Tibial nerve (tissue), 4 donors: Measurements from ENCODE around the gene MAP3K7. TPM values are rescaled to one million over a fixed set of nuclear protein-coding genes. Genes with fewer than 3 reads are reported as not detected.
A peak's percentile ranks its signal among the peaks of the same experiment; 100 is the strongest.

ENCODE experiments used
- DNase-seq, 2 donors: peaks; one replicate each; pipeline ENCODE4 v3.0.0-alpha.2; 2019; ENCODE audit warnings: low spot score in 2 of 2
- H3K27ac ChIP-seq, 4 donors: fragments of 200-600 bp; sonication (generic) in 3 of 4; one replicate each; pipeline ENCODE4 v1.5.1; 2017 to 2019; ENCODE audit warnings: mild to moderate bottlenecking in 1 of 4
- H3K27me3 ChIP-seq, 2 donors: fragments of 200-600 bp; sonication (generic) in 1 of 2; one replicate each; pipeline versions ENCODE4 v1.5.1 to v1.6.0; 2017 to 2019
- H3K36me3 ChIP-seq, 3 donors: fragments of 200-600 bp; sonication (generic); one replicate each; pipeline ENCODE4 v1.5.1; 2018 to 2019
- H3K4me1 ChIP-seq, 4 donors: fragments of 200-600 bp; sonication (generic) in 3 of 4; one replicate each; pipeline ENCODE4 v1.5.1; 2017 to 2019
- H3K4me3 ChIP-seq, 4 donors: fragments of 200-600 bp; sonication (generic) in 3 of 4; one replicate each; pipeline ENCODE4 v1.5.1; 2017 to 2019; ENCODE audit warnings: mild to moderate bottlenecking in 1 of 4, moderate library complexity in 1 of 4
- H3K9me3 ChIP-seq, 4 donors: fragments of 200-600 bp; sonication (generic) in 3 of 4; one replicate each; pipeline ENCODE4 v1.5.1; 2017 to 2019
- EP300 ChIP-seq, 2 donors: sonication (generic); formaldehyde crosslinking; IDR thresholded peaks; one replicate each; pipeline ENCODE4 v1.6.1; 2017; ENCODE audit warnings: antibody characterized with exemption in 2 of 2, mild to moderate bottlenecking in 1 of 2
- POLR2A ChIP-seq, 2 donors: fragments of 450-650 bp; IDR thresholded peaks; one replicate each; pipeline ENCODE4 v1.6.1; 2017; ENCODE audit warnings: antibody characterized with exemption in 2 of 2, mild to moderate bottlenecking in 2 of 2, moderate library complexity in 2 of 2
- whole genome bisulfite sequencing, 2 donors: methylation state at CpG; one replicate each; pipeline ENCODE4 v1.1.5; 2018; 5-methylcytosine and 5-hydroxymethylcytosine counted together
- total RNA-seq, 4 donors: library from RNA; depleted of rRNA; stranded (reverse); fragments of >200 nt; gene quantifications; one replicate each; pipeline ENCODE4 v1.1.0, GENCODE V29; 2016
- TF ChIP-seq, protein P1 (sequence below), 5 experiments: fragments of 200-600 bp in 3 of 5; fragments of 450-650 bp in 2 of 5; sonication (generic) in 3 of 5; IDR thresholded peaks; one replicate each; pipeline ENCODE4 v1.5.1; 2016 to 2019; ENCODE audit warnings: antibody characterized with exemption in 5 of 5, mild to moderate bottlenecking in 3 of 5, moderate library complexity in 2 of 5

The MAP3K7 gene
- total RNA-seq, 4 donors from 2014 or later, result 25.2 to 35.4 (median 30.6) TPM

DNA sequence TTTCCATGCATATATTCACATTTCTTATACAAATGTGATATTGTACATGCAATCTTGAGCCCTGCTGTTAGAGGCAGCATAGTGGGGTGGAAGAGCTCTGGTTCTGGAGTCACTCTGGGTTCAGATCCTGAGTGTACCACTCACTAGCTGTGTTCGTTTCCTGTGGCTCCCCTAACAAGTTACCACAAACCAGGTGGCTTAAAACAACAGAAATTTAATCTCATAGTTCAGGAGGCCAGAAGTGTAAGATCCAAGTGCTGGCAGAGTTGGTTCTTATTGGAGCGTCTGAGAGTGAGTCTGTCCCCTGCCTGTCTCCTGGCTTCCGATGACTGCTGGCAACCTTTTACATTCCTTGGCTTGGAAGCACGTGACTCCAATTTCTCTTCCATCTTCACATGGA, 115.6 kb downstream of the MAP3K7 start:
- Histone ChIP-seq H3K27ac (no peak overlapping the region), H3K36me3 (no peaks in the 10 kb centered on the region), H3K4me1 (peaks cover 0 to 15% (median 0%) of the 10 kb centered on the region in 4 donors), H3K9me3 (no peaks in the 10 kb centered on the region), H3K4me3 (no peak overlapping the region), H3K27me3 (no peaks in the 10 kb centered on the region)
- TF ChIP-seq POLR2A (IDR thresholded peaks at IDR 0.05) (no peak), EP300 (IDR thresholded peaks at IDR 0.05) (no peak)
- TF ChIP-seq, protein P1, sequence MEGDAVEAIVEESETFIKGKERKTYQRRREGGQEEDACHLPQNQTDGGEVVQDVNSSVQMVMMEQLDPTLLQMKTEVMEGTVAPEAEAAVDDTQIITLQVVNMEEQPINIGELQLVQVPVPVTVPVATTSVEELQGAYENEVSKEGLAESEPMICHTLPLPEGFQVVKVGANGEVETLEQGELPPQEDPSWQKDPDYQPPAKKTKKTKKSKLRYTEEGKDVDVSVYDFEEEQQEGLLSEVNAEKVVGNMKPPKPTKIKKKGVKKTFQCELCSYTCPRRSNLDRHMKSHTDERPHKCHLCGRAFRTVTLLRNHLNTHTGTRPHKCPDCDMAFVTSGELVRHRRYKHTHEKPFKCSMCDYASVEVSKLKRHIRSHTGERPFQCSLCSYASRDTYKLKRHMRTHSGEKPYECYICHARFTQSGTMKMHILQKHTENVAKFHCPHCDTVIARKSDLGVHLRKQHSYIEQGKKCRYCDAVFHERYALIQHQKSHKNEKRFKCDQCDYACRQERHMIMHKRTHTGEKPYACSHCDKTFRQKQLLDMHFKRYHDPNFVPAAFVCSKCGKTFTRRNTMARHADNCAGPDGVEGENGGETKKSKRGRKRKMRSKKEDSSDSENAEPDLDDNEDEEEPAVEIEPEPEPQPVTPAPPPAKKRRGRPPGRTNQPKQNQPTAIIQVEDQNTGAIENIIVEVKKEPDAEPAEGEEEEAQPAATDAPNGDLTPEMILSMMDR (IDR thresholded peaks at IDR 0.05), result no peak
- WGBS, 2 donors, result 63 to 72% methylated on average over 4 of the region's 4 CpGs
- no peak for DNase-seq

DNA sequence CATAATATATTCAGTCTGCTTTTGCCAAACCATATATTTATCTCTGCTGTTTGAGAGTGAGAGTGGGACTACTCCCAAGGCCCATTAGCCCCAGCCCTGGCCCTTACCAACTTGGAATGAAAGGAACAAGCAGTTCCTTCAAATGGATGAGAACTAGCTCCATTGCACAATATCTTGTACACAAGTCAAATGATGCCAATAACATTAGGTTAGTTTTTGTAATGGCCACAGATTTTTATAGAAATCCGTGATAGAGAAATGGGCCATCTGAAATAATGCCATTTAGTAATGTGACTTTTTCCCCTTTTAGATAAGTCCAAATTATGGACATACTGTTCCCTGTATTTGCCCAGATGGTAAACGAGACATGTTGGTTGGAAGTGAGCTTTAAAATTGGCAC, 117.0 kb downstream of the MAP3K7 start:
- peak overlapping the region in 3 of 4 donors; percentile 11 to 73 (median 53) for H3K27ac ChIP-seq
- H3K4me3 ChIP-seq, result no peak overlapping the region
- H3K9me3 ChIP-seq, result no peaks in the 10 kb centered on the region
- WGBS, 2 donors, result 53 to 56% methylated on average over 2 of the region's 2 CpGs
- no peaks in the 10 kb centered on the region for H3K27me3 ChIP-seq
- TF ChIP-seq, protein P1 (IDR thresholded peaks at IDR 0.05), result no peak
- peak; percentile 62 to 91 for TF ChIP-seq EP300 (IDR thresholded peaks at IDR 0.05)
- peaks cover 0 to 15% (median 0%) of the 10 kb centered on the region in 4 donors for H3K4me1 ChIP-seq
- no peaks in the 10 kb centered on the region for H3K36me3 ChIP-seq
- peak in 1 of 2 donors; percentile 32 for DNase-seq

DNA sequence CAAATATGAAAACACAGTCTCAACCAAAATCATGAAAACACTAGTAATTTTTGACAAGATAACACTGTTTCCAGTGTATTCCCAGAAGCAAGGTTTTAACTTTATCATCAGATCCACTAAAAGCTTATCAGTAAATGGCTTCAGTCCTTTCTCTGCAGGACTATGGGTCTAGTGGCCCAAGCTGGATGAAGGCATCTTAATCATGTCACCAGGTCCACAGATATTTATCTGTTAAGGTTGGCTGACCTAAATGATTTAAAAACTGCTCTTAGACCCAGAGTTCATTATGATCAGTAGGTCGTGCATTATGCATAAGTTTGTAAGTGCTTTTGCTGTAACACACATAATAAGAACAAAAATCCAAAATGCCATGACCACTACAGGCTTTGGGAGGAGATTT, 118.0 kb downstream of the MAP3K7 start:
- TF ChIP-seq, protein P1 (IDR thresholded peaks at IDR 0.05), result no peak
- TF ChIP-seq POLR2A (IDR thresholded peaks at IDR 0.05), result no peak
- H3K27ac ChIP-seq, result peak overlapping the region in 2 of 4 donors; percentile 38 to 73

DNA sequence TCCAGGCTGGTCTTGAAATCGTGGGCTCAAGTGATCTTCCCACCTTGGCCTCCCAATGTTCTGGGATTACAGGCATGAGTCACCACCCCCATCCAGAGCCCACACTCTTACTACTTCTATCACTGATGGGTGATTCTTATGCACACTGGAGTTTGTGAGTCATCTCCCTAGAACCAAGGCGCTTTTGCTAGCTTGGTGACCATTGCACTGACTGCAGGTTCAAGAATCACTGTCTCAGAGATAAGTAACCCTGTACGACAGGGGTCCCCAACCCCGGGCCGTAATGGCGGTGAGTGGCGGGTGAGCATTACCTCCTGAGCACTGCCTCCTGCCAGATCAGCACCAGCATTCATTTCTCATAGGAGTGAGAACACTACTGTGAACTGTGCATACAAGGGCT, 118.8 kb downstream of the MAP3K7 start:
- H3K27ac ChIP-seq, result no peak overlapping the region
- TF ChIP-seq POLR2A (IDR thresholded peaks at IDR 0.05) (no peak), EP300 (IDR thresholded peaks at IDR 0.05) (no peak)
- TF ChIP-seq, protein P1 (IDR thresholded peaks at IDR 0.05), result no peak
- no peaks in the 10 kb centered on the region for H3K36me3 ChIP-seq
- H3K27me3 ChIP-seq, result no peaks in the 10 kb centered on the region
- no peaks in the 10 kb centered on the region for H3K9me3 ChIP-seq
- no peak for DNase-seq
- 60 to 95% methylated on average over 7 of the region's 7 CpGs for WGBS, 2 donors
- H3K4me1 ChIP-seq, result peaks cover 0 to 15% (median 0%) of the 10 kb centered on the region in 4 donors
- no peak overlapping the region for H3K4me3 ChIP-seq

More for the DNA sequence above, 118.0 kb downstream of the MAP3K7 start:
- Histone ChIP-seq H3K27me3 (no peaks in the 10 kb centered on the region), H3K36me3 (no peaks in the 10 kb centered on the region), H3K9me3 (no peaks in the 10 kb centered on the region), H3K4me3 (no peak overlapping the region), H3K4me1 (peaks cover 0 to 15% (median 0%) of the 10 kb centered on the region in 4 donors)
- DNase-seq, result no peak
- WGBS, 2 donors, result 67 to 82% methylated on average over 1 of the region's 1 CpG

DNA sequence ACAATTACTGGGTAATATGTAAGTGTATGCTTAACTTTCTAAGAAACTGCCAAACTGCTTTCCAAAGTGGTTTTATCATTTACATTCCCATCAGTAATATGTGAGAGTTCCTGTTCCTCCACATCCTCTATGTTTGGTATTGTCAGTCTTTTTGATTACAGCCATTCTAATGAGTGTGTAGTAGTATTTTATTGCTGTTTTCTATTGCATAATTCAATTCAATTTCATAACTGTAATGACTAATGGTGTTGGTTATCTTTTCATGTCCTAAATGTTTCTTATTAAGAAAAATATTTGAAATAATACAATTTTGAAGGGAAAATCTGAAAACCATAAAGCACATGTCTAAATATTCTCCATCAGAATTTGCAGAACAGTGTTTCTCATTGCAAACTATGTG, 119.3 kb downstream of the MAP3K7 start:
- Histone ChIP-seq H3K4me3 (no peak overlapping the region), H3K4me1 (peaks cover 0 to 15% (median 0%) of the 10 kb centered on the region in 4 donors), H3K27ac (no peak overlapping the region), H3K9me3 (no peaks in the 10 kb centered on the region), H3K36me3 (no peaks in the 10 kb centered on the region), H3K27me3 (no peaks in the 10 kb centered on the region)
- TF ChIP-seq EP300 (IDR thresholded peaks at IDR 0.05), result no peak
- TF ChIP-seq, protein P1 (IDR thresholded peaks at IDR 0.05), result no peak
- no peak for TF ChIP-seq POLR2A (IDR thresholded peaks at IDR 0.05)
- DNase-seq, result no peak
